Measurements from ENCODE around the gene GRHPR. TPM values are rescaled to one million over a fixed set of nuclear protein-coding genes. Genes with fewer than 3 reads are reported as not detected.

GRHPR gene
- total RNA-seq, 1 donor, result 133 TPM

- no peak overlapping the region for H3K4me3 ChIP-seq (ENCODE audit: low read depth, low read length)
- TF ChIP-seq, protein P1, sequence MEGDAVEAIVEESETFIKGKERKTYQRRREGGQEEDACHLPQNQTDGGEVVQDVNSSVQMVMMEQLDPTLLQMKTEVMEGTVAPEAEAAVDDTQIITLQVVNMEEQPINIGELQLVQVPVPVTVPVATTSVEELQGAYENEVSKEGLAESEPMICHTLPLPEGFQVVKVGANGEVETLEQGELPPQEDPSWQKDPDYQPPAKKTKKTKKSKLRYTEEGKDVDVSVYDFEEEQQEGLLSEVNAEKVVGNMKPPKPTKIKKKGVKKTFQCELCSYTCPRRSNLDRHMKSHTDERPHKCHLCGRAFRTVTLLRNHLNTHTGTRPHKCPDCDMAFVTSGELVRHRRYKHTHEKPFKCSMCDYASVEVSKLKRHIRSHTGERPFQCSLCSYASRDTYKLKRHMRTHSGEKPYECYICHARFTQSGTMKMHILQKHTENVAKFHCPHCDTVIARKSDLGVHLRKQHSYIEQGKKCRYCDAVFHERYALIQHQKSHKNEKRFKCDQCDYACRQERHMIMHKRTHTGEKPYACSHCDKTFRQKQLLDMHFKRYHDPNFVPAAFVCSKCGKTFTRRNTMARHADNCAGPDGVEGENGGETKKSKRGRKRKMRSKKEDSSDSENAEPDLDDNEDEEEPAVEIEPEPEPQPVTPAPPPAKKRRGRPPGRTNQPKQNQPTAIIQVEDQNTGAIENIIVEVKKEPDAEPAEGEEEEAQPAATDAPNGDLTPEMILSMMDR (IDR thresholded peaks at IDR 0.05; ENCODE audit: insufficient read depth, low read length), result no peak
- no peak for DNase-seq (ENCODE audit: low read depth)
These were observed 4.3 kb downstream of the GRHPR start for GRCh38 chr9:37426846-37427245.

- no peak overlapping the region for H3K4me3 ChIP-seq (ENCODE audit: low read depth, low read length)
- TF ChIP-seq, protein P1 (IDR thresholded peaks at IDR 0.05; ENCODE audit: insufficient read depth, low read length), result no peak
- DNase-seq (ENCODE audit: low read depth), result no peak
These were observed 5.8 kb downstream of the GRHPR start for GRCh38 chr9:37428345-37428744.

DNA sequence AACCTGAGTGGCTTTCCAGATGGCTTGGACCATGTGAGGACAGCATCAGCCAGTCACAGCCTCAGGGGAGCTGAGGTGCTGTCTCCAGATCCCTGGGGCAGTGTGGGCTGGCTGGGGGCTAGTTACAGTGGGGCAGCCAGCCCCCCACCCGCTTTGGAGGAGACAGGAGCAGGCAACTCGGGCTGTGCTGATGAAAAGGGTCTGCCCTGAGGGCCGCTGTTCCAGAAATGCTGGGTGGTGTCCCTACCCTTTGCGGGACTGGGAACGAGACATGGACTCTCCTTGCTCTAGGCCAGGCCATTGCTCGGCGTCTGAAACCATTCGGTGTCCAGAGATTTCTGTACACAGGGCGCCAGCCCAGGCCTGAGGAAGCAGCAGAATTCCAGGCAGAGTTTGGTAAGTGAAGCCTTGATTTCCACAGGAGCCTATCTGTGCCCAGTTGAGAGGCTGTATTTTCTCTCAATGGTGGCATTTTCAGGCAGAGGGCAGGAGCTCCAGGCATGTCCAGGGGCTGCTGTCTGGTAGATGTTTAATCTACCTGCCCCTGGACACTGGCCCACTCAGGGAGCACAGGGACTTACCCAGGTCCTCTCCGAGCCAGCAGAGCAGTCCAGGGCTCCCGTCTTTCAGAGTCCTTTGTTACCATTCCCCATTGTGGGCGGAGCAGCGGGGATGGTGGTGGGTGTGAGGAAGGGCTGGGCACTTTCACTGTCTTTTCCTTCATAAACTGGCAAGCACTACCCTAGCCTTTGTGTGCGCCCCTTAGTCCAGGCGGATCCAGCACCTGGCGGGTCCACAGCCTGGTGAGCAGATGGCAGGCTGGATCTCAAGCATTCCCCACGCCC lies 7.2 kb downstream of the GRHPR start:
- DNase-seq (ENCODE audit: low read depth), result no peak
- TF ChIP-seq, protein P1 (IDR thresholded peaks at IDR 0.05; ENCODE audit: insufficient read depth, low read length), result no peak
- no peak overlapping the region for H3K4me3 ChIP-seq (ENCODE audit: low read depth, low read length)

- no peak overlapping the region for H3K4me3 ChIP-seq (ENCODE audit: low read depth, low read length)
- TF ChIP-seq, protein P1 (IDR thresholded peaks at IDR 0.05; ENCODE audit: insufficient read depth, low read length), result no peak
- DNase-seq (ENCODE audit: low read depth), result no peak
These were observed 8.5 kb downstream of the GRHPR start for GRCh38 chr9:37430841-37431597.

DNA sequence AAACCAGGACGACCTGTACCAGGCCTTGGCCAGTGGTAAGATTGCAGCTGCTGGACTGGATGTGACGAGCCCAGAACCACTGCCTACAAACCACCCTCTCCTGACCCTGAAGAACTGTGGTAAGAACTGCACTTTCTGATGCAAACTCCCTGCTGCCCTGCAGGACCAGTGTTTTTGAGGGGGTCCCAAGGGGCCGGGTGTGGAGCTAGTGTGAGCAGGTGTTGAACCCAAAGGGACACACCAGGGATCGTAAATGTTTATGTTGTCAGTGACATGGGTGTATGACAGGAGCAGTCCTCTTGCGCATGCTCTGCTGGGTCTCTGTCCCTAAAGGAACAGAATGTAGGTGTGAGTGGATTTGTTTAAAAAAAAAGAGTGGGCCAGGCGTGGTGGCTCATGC lies 9.5 kb downstream of the GRHPR start:
- H3K4me3 ChIP-seq (ENCODE audit: low read depth, low read length), result no peak overlapping the region
- no peak for DNase-seq (ENCODE audit: low read depth)
- TF ChIP-seq, protein P1 (IDR thresholded peaks at IDR 0.05; ENCODE audit: insufficient read depth, low read length), result no peak

- no peak overlapping the region for H3K4me3 ChIP-seq (ENCODE audit: low read depth, low read length)
- no peak for DNase-seq (ENCODE audit: low read depth)
- TF ChIP-seq, protein P1 (IDR thresholded peaks at IDR 0.05; ENCODE audit: insufficient read depth, low read length), result no peak
These were observed 11.4 kb downstream of the GRHPR start for GRCh38 chr9:37433867-37434371.
